ENCODE results near the gene ERP27.
A peak's percentile ranks its signal among the peaks of the same experiment; 100 is the strongest.

ERP27 gene

GRCh38 chr12:14959916-14960496 is 21.7 kb upstream of the ERP27 start:
- no peak for DNase-seq (ENCODE audit: low read depth in 2 of 2)

- no peak for DNase-seq (ENCODE audit: low read depth in 2 of 2)
These were observed 21.1 kb upstream of the ERP27 start for GRCh38 chr12:14959463-14959862.

GRCh38 chr12:14959126-14959440 is 20.7 kb upstream of the ERP27 start:
- no peak for DNase-seq (ENCODE audit: low read depth in 2 of 2)

- no peak for DNase-seq (ENCODE audit: low read depth in 2 of 2)
These were observed 20.2 kb upstream of the ERP27 start for GRCh38 chr12:14958361-14959125.

- no peak for DNase-seq (ENCODE audit: low read depth in 2 of 2)
These were observed 19.3 kb upstream of the ERP27 start for GRCh38 chr12:14957551-14958168.

GRCh38 chr12:14956905-14957304 is 18.6 kb upstream of the ERP27 start:
- no peak for DNase-seq (ENCODE audit: low read depth in 2 of 2)

GRCh38 chr12:14956024-14956891 is 17.9 kb upstream of the ERP27 start:
- no peak for DNase-seq (ENCODE audit: low read depth in 2 of 2)

GRCh38 chr12:14954269-14954668 is 15.9 kb upstream of the ERP27 start:
- DNase-seq (ENCODE audit: low read depth in 2 of 2), result no peak

GRCh38 chr12:14953752-14954151 is 15.4 kb upstream of the ERP27 start:
- DNase-seq (ENCODE audit: low read depth in 2 of 2), result no peak

GRCh38 chr12:14952299-14952921 is 14.1 kb upstream of the ERP27 start:
- peak; percentile 65 to 71 for DNase-seq (ENCODE audit: low read depth in 2 of 2)

GRCh38 chr12:14951851-14952250 is 13.5 kb upstream of the ERP27 start:
- no peak for DNase-seq (ENCODE audit: low read depth in 2 of 2)

GRCh38 chr12:14950982-14951746 is 12.8 kb upstream of the ERP27 start:
- DNase-seq (ENCODE audit: low read depth in 2 of 2), result no peak

- no peak for DNase-seq (ENCODE audit: low read depth in 2 of 2)
These were observed 12.1 kb upstream of the ERP27 start for GRCh38 chr12:14950421-14950820.

- no peak for DNase-seq (ENCODE audit: low read depth in 2 of 2)
These were observed 11.3 kb upstream of the ERP27 start for GRCh38 chr12:14949631-14950030.

GRCh38 chr12:14948672-14949071 is 10.3 kb upstream of the ERP27 start:
- peak; percentile 86 to 87 for DNase-seq (ENCODE audit: low read depth in 2 of 2)

- no peak for DNase-seq (ENCODE audit: low read depth in 2 of 2)
These were observed 8.5 kb upstream of the ERP27 start for GRCh38 chr12:14946861-14947260.

- no peak for DNase-seq (ENCODE audit: low read depth in 2 of 2)
These were observed 7.8 kb upstream of the ERP27 start for GRCh38 chr12:14946162-14946561.

GRCh38 chr12:14942196-14942931 is 4.0 kb upstream of the ERP27 start:
- no peak for DNase-seq (ENCODE audit: low read depth in 2 of 2)

GRCh38 chr12:14941369-14941768 is 3.0 kb upstream of the ERP27 start:
- DNase-seq (ENCODE audit: low read depth in 2 of 2), result no peak

GRCh38 chr12:14937689-14938088 is 648 bp downstream of the ERP27 start:
- no peak for DNase-seq (ENCODE audit: low read depth in 2 of 2)

All from fibroblast of skin of left quadriceps (primary cell).